A673 (cell line): ENCODE results near the gene OR12D2.

ENCODE experiments used
- EZH2 ChIP-seq: fragments of 200-600 bp; sonication (generic); IDR thresholded peaks from 2 replicates; pipeline ENCODE4 v1.6.1; 2017; ENCODE audit warnings: borderline replicate concordance, low read depth, mild to moderate bottlenecking, mixed read lengths, antibody characterized with exemption, low read length; ENCODE audit not compliant: poor library complexity, severe bottlenecking
- TF ChIP-seq, protein P1 (sequence below): fragments of 300-800, 200-600 bp; sonication (generic); conservative IDR thresholded peaks from 2 replicates; pipeline ENCODE4 v1.5.1; 2017; ENCODE audit warnings: low read depth, mild to moderate bottlenecking, antibody characterized with exemption, low read length, moderate library complexity, mixed read lengths

DNA sequence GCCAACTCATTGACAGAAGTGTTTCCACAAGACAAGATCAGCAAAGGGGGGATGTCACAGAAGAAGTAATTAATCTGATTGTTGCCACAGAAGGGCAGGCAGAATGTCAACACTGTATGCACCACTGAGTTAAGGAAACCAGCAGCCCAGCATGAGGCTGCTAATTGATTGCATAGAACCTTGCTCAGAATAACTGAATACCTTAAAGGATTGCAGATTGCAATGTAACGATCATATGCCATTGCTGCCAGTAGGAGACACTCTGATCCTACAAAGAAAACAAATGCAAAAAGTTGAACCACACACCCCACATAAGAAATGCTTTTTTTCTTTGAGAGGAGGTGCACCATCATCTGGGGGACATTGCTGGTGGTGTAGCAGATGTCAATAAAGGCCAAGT, 39.8 kb upstream of the OR12D2 start:
- TF ChIP-seq, protein P1, sequence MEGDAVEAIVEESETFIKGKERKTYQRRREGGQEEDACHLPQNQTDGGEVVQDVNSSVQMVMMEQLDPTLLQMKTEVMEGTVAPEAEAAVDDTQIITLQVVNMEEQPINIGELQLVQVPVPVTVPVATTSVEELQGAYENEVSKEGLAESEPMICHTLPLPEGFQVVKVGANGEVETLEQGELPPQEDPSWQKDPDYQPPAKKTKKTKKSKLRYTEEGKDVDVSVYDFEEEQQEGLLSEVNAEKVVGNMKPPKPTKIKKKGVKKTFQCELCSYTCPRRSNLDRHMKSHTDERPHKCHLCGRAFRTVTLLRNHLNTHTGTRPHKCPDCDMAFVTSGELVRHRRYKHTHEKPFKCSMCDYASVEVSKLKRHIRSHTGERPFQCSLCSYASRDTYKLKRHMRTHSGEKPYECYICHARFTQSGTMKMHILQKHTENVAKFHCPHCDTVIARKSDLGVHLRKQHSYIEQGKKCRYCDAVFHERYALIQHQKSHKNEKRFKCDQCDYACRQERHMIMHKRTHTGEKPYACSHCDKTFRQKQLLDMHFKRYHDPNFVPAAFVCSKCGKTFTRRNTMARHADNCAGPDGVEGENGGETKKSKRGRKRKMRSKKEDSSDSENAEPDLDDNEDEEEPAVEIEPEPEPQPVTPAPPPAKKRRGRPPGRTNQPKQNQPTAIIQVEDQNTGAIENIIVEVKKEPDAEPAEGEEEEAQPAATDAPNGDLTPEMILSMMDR = no peak
- TF ChIP-seq EZH2 = no peak
